HL-60 (cell line): Measurements from ENCODE around the gene DISP2.

Experiments used
- DNase-seq, 2 experiments: peaks; one replicate each; pipeline ENCODE4 v3.0.0-alpha.2; 2010 to 2020; ENCODE audit warnings: low read depth in 1 of 2, low spot score in 1 of 2
- H3K27ac ChIP-seq: fragments of 250-450 bp; sonication (Bioruptor Pico); replicated peaks from 2 replicates; pipeline ENCODE4 v1.5.1; 2020; ENCODE audit warnings: mild to moderate bottlenecking, moderate library complexity
- H3K27me3 ChIP-seq: fragments of 250-450 bp; sonication (Bioruptor Pico); 2 replicates; pipeline ENCODE4 v1.5.1; 2021; ENCODE audit warnings: mild to moderate bottlenecking, moderate library complexity; ENCODE audit not compliant: insufficient read depth, poor library complexity, severe bottlenecking
- H3K4me3 ChIP-seq: replicated peaks from 2 replicates; pipeline ENCODE4 v1.5.1; 2011; ENCODE audit warnings: mild to moderate bottlenecking, control low read depth, low read length; ENCODE audit not compliant: insufficient read depth
- CTCF ChIP-seq: IDR thresholded peaks from one replicate; pipeline ENCODE4 v1.5.1; 2011; ENCODE audit warnings: low read length, control low read depth, inconsistent platforms; ENCODE audit not compliant: insufficient read depth
- GABPA ChIP-seq: IDR thresholded peaks from 2 replicates; pipeline ENCODE4 v1.6.1; 2012; ENCODE audit warnings: low read depth
- POLR2AphosphoS5 ChIP-seq: IDR thresholded peaks from 2 replicates; pipeline ENCODE4 v1.6.1; 2012; ENCODE audit warnings: low read depth
- REST ChIP-seq: IDR thresholded peaks from 2 replicates; pipeline ENCODE4 v1.6.1; 2012; ENCODE audit warnings: low read depth; ENCODE audit not compliant: insufficient replicate concordance
- SPI1 ChIP-seq: IDR thresholded peaks from 2 replicates; pipeline ENCODE4 v1.6.1; 2012; ENCODE audit warnings: low read depth, mild to moderate bottlenecking, borderline replicate concordance

The DISP2 gene

GRCh38 chr15:40340740-40341400, 17.1 kb upstream of the DISP2 start, which contains the start of gene CCDC9B:
TSS of gene CCDC9B (minus strand) at chr15:40340939. CDS start at chr15:40340819, 120 bp downstream.
- Histone ChIP-seq H3K27ac (peak within 1 kb of the TSS; percentile 33), H3K4me3 (no peak within 1 kb of the TSS), H3K27me3 (no peaks in the 10 kb centered on the region)
- TF ChIP-seq REST (no peak), POLR2AphosphoS5 (peak; percentile 41; the same call in 1 of the 2 replicates), SPI1 (no peak), CTCF (no peak)
- peak in 1 of 2 experiments; percentile 82 for DNase-seq

GRCh38 chr15:40342416-40343320, 15.4 kb upstream of the DISP2 start:
- Histone ChIP-seq H3K27ac (no peak overlapping the region), H3K4me3 (no peak overlapping the region), H3K27me3 (no peaks in the 10 kb centered on the region)
- no peak for DNase-seq
- TF ChIP-seq SPI1 (no peak), REST (no peak), GABPA (no peak), CTCF (no peak), POLR2AphosphoS5 (no peak)

GRCh38 chr15:40343512-40343911, 14.5 kb upstream of the DISP2 start:
- TF ChIP-seq SPI1 (no peak), CTCF (no peak), POLR2AphosphoS5 (no peak), GABPA (no peak), REST (no peak)
- no peak for DNase-seq
- H3K4me3 ChIP-seq, result no peak overlapping the region
- no peaks in the 10 kb centered on the region for H3K27me3 ChIP-seq
- no peak overlapping the region for H3K27ac ChIP-seq
